Calu3 (cell line): ENCODE measurements around the gene SEC14L5. TPM values are rescaled to one million over a fixed set of nuclear protein-coding genes. Genes with fewer than 3 reads are reported as not detected.

Experiments
- BruUV-seq: library from RNA; stranded (reverse); fragments of 400-500 nt; replicated peaks from 2 replicates; lab custom pipeline; 2021; lab: Mats Ljungman, UMichigan
- CTCF ChIA-PET: fragments of 300-600 bp; sonication (Branson Sonifier 250); formaldehyde crosslinking; loops from one replicate; lab custom pipeline; 2022; ENCODE audit warnings: antibody characterized with exemption; lab: Charles Lee
- DNase-seq: peaks from one replicate; pipeline ENCODE4 v3.0.0; 2022
- H3K27ac Mint-ChIP-seq: one replicate; pipeline ENCODE4 v1.8.0; 2022; ENCODE audit warnings: mixed read lengths; ENCODE audit not compliant: unreplicated experiment
- H3K27me3 Mint-ChIP-seq: one replicate; pipeline ENCODE4 v1.8.0; 2022; ENCODE audit warnings: mixed read lengths; ENCODE audit not compliant: unreplicated experiment
- H3K36me3 Mint-ChIP-seq: one replicate; pipeline ENCODE4 v1.8.0; 2022; ENCODE audit warnings: mild to moderate bottlenecking, moderate library complexity, mixed read lengths; ENCODE audit not compliant: insufficient read depth, unreplicated experiment
- H3K4me1 Mint-ChIP-seq: one replicate; pipeline ENCODE4 v1.8.0; 2022; ENCODE audit warnings: mild to moderate bottlenecking, low read depth, mixed read lengths; ENCODE audit not compliant: unreplicated experiment
- H3K4me3 Mint-ChIP-seq: one replicate; pipeline ENCODE4 v1.8.0; 2022; ENCODE audit warnings: mild to moderate bottlenecking, low read depth, moderate library complexity, mixed read lengths; ENCODE audit not compliant: unreplicated experiment
- H3K9me3 Mint-ChIP-seq: one replicate; pipeline ENCODE4 v1.8.0; 2022; ENCODE audit warnings: low read depth, mixed read lengths; ENCODE audit not compliant: unreplicated experiment
- CTCF ChIP-seq: fragments of 200-600 bp; IDR thresholded peaks from one replicate; pipeline ENCODE4 v1.8.0; 2022; ENCODE audit warnings: antibody characterized with exemption; ENCODE audit not compliant: unreplicated experiment
- intact Hi-C: fragments of 100-400 bp; cut with micrococcal nuclease; formaldehyde crosslinking; loops from one replicate; pipeline ENCODE4 v1.10.0; 2022; ENCODE audit not compliant: unreplicated experiment
- total RNA-seq: library from RNA; stranded (reverse); gene quantifications from 2 replicates; pipeline ENCODE4 v1.2.3, GENCODE V29; 2022

Gene SEC14L5
- total RNA-seq, 1 experiment from 2014 or later, result 0.52 TPM

- Mint-ChIP-seq H3K4me1 (peaks cover 25% of the 10 kb centered on the region), H3K9me3 (no peaks in the 10 kb centered on the region), H3K27me3 (peaks cover 38% of the 10 kb centered on the region), H3K27ac (peak within 1 kb of the TSS; percentile 56), H3K4me3 (peak within 1 kb of the TSS; percentile 76), H3K36me3 (peaks cover 21% of the 10 kb centered on the region)
- CTCF ChIA-PET, result no interaction called here
- BruUV-seq, result no TSS peak
- DNase-seq, result peak; percentile 92
- TF ChIP-seq CTCF, result no peak
- intact Hi-C loops, result loop anchor here (2.0 kb wide), 1 partner anchor 75 kb away; the partner anchor contains the start of gene SEC14L5
These were observed 75.4 kb downstream of the SEC14L5 start, which contains the start of gene NAGPA for GRCh38 chr16:5033256-5034166. NAGPA (minus strand) TSS chr16:5033935; CDS start chr16:5033914, 21 bp downstream.

GRCh38 chr16:5034167-5034523 is 76.0 kb downstream of the SEC14L5 start:
- Mint-ChIP-seq H3K4me3 (peak overlapping the region; percentile 76), H3K27me3 (peaks cover 44% of the 10 kb centered on the region), H3K36me3 (peaks cover 21% of the 10 kb centered on the region), H3K4me1 (peaks cover 25% of the 10 kb centered on the region), H3K9me3 (no peaks in the 10 kb centered on the region), H3K27ac (peak overlapping the region; percentile 56)
- BruUV-seq, result no TSS peak
- TF ChIP-seq CTCF, result no peak
- CTCF ChIA-PET, result no interaction called here
- DNase-seq, result no peak
- intact Hi-C loops, result no loop called here

GRCh38 chr16:5035909-5036227 is 77.7 kb downstream of the SEC14L5 start:
- no peak for DNase-seq
- Mint-ChIP-seq H3K4me3 (no peak overlapping the region), H3K4me1 (peaks cover 25% of the 10 kb centered on the region), H3K27ac (no peak overlapping the region), H3K36me3 (peaks cover 21% of the 10 kb centered on the region), H3K27me3 (peaks cover 61% of the 10 kb centered on the region), H3K9me3 (no peaks in the 10 kb centered on the region)
- BruUV-seq, result no TSS peak
- intact Hi-C loops, result no loop called here
- no peak for TF ChIP-seq CTCF
- CTCF ChIA-PET, result no interaction called here

- H3K4me1 Mint-ChIP-seq, result peaks cover 25% of the 10 kb centered on the region
- H3K9me3 Mint-ChIP-seq, result no peaks in the 10 kb centered on the region
- CTCF ChIA-PET, result interaction anchor here (0.6 kb wide), 1 partner anchor 406 kb away, joined by 4 read pairs; no protein-coding TSS in a partner anchor
- H3K36me3 Mint-ChIP-seq, result peaks cover 21% of the 10 kb centered on the region
- intact Hi-C loops, result no loop called here
- peaks cover 68% of the 10 kb centered on the region for H3K27me3 Mint-ChIP-seq
- H3K4me3 Mint-ChIP-seq, result no peak overlapping the region
- no TSS peak for BruUV-seq
- no peak overlapping the region for H3K27ac Mint-ChIP-seq
- no peak for TF ChIP-seq CTCF
- DNase-seq, result no peak
These were observed 78.4 kb downstream of the SEC14L5 start for GRCh38 chr16:5036228-5037156.
